HepG2 (cell line): ENCODE results near the gene CRKL. TPM values are rescaled to one million over a fixed set of nuclear protein-coding genes. Genes with fewer than 3 reads are reported as not detected.
A peak's percentile ranks its signal among the peaks of the same experiment; 100 is the strongest.

Source experiments
- DMTF1 ChIP-seq: sonication (generic); formaldehyde crosslinking; IDR thresholded peaks from 2 replicates; pipeline ENCODE4 v1.4.0; 2020; ENCODE audit warnings: mild to moderate bottlenecking, missing genetic modification reagents
- EED ChIP-seq: sonication (generic); formaldehyde crosslinking; IDR thresholded peaks from 2 replicates; pipeline ENCODE4 v1.5.0; 2020; ENCODE audit warnings: mild to moderate bottlenecking, missing genetic modification reagents
- GATAD1 ChIP-seq: IDR thresholded peaks from 2 replicates; pipeline ENCODE4 v1.6.1; 2016; ENCODE audit warnings: missing genetic modification reagents, missing compliant biosample characterization
- NFYB ChIP-seq: sonication (generic); formaldehyde crosslinking; IDR thresholded peaks from 2 replicates; pipeline ENCODE4 v1.4.0; 2020; ENCODE audit warnings: missing genetic modification reagents
- NFYC ChIP-seq: IDR thresholded peaks from 2 replicates; pipeline ENCODE4 v1.6.1; 2016; ENCODE audit warnings: missing genetic modification reagents, missing compliant biosample characterization
- POGK ChIP-seq: sonication (generic); formaldehyde crosslinking; conservative IDR thresholded peaks from 2 replicates; pipeline ENCODE4 v1.8.0; 2022; ENCODE audit warnings: mild to moderate bottlenecking, moderate library complexity, missing genetic modification reagents
- PRPF4 ChIP-seq: fragments of 200-400 bp; formaldehyde crosslinking; IDR thresholded peaks from 2 replicates; pipeline ENCODE4 v1.6.1; 2016; ENCODE audit warnings: low read length, low read depth; ENCODE audit not compliant: poor library complexity, severe bottlenecking
- RARG ChIP-seq: sonication (generic); formaldehyde crosslinking; IDR thresholded peaks from 2 replicates; pipeline ENCODE4 v1.4.0; 2020; ENCODE audit warnings: low read depth, mild to moderate bottlenecking, missing genetic modification reagents
- SOX5 ChIP-seq: IDR thresholded peaks from 2 replicates; pipeline ENCODE4 v1.6.1; 2016; ENCODE audit warnings: borderline replicate concordance
- XRCC5 ChIP-seq: fragments of 200-400 bp; formaldehyde crosslinking; optimal IDR thresholded peaks from 2 replicates; pipeline ENCODE3; 2017; ENCODE audit warnings: mild to moderate bottlenecking, low read length
- ZBTB10 ChIP-seq: sonication (generic); formaldehyde crosslinking; IDR thresholded peaks from 2 replicates; pipeline ENCODE4 v1.4.0; 2020; ENCODE audit warnings: missing genetic modification reagents, borderline replicate concordance
- ZBTB26 ChIP-seq: IDR thresholded peaks from 2 replicates; pipeline ENCODE4 v1.6.1; 2016; ENCODE audit warnings: missing compliant biosample characterization, missing genetic modification reagents, borderline replicate concordance
- ZNF225 ChIP-seq: sonication (generic); formaldehyde crosslinking; IDR thresholded peaks from 2 replicates; pipeline ENCODE4 v1.4.0; 2020; ENCODE audit warnings: mild to moderate bottlenecking, missing genetic modification reagents
- ZNF619 ChIP-seq: sonication (generic); formaldehyde crosslinking; IDR thresholded peaks from 2 replicates; pipeline ENCODE4 v1.4.0; 2020; ENCODE audit warnings: mild to moderate bottlenecking, missing genetic modification reagents
- ZNF737 ChIP-seq: sonication (generic); formaldehyde crosslinking; IDR thresholded peaks from 2 replicates; pipeline ENCODE4 v1.5.0; 2020; ENCODE audit warnings: missing genetic modification reagents, mild to moderate bottlenecking, borderline replicate concordance
- ZNF770 ChIP-seq: sonication (generic); formaldehyde crosslinking; IDR thresholded peaks from 2 replicates; pipeline ENCODE4 v1.5.0; 2020; ENCODE audit warnings: mild to moderate bottlenecking, missing genetic modification reagents
- ZNF841 ChIP-seq: sonication (generic); formaldehyde crosslinking; IDR thresholded peaks from 2 replicates; pipeline ENCODE4 v1.8.1; 2023; ENCODE audit warnings: missing genetic modification reagents, borderline replicate concordance
- polyA plus RNA-seq, 8 experiments: library from polyadenylated mRNA; depleted of rRNA in 3 of 8; stranded (reverse) in 7 of 8; unstranded in 1 of 8; fragments of >200 nt; fragmentation: Illumina TruSeq in 4 of 8; extraction: Trizol in 4 of 8; gene quantifications; 2 replicates each; pipeline versions ENCODE4 v1.2.1 to v1.2.3, GENCODE V29; 2011 to 2016; ENCODE audit warnings: low read depth in 4 of 8, missing spikeins in 1 of 8, mixed read lengths in 1 of 8; ENCODE audit not compliant: insufficient read depth in 1 of 8
- total RNA-seq, 5 experiments: library from RNA; depleted of rRNA; stranded (reverse); fragments of >200 nt; fragmentation: Illumina TruSeq; extraction: Trizol; gene quantifications; 2 replicates each; pipeline ENCODE4 v1.2.3, GENCODE V29; 2016; ENCODE audit warnings: low read depth in 1 of 5

The CRKL gene
- total and polyA plus RNA-seq, 2 of the 13 experiments (the other 11 are each of a cell fraction or from before 2014, with no cell fraction given): 37.4 to 60.6 TPM

- no peak for TF ChIP-seq ZBTB10 (CRISPR knock-in tag)
- TF ChIP-seq XRCC5: peak; percentile 97
- no peak for TF ChIP-seq DMTF1 (CRISPR knock-in tag)
- peak; percentile 83 for TF ChIP-seq SOX5 (CRISPR knock-in tag)
- TF ChIP-seq ZNF770 (CRISPR knock-in tag): peak; percentile 79
- no peak for TF ChIP-seq ZNF737 (CRISPR knock-in tag)
- peak; percentile 82 for TF ChIP-seq GATAD1 (CRISPR knock-in tag)
- no peak; the same call in 1 of the 2 replicates for TF ChIP-seq POGK (CRISPR knock-in tag)
- peak; percentile 76 for TF ChIP-seq NFYB (CRISPR knock-in tag)
- 0 out of 2 replicates have a peak, but pooled peaks have one; percentile 60 for TF ChIP-seq ZNF619
- no peak for TF ChIP-seq ZNF841 (CRISPR knock-in tag)
- no peak for TF ChIP-seq ZNF225 (CRISPR knock-in tag)
- peak; percentile 85 for TF ChIP-seq NFYC
- TF ChIP-seq PRPF4: no peak
- TF ChIP-seq RARG (CRISPR knock-in tag): no peak
- no peak for TF ChIP-seq ZBTB26 (CRISPR knock-in tag)
- TF ChIP-seq EED (CRISPR knock-in tag): no peak
Measured at GRCh38 chr22:20916916-20917810, at the start of gene CRKL (continued).
